ENCODE results near the gene MFGE8.

GRCh38 chr15:88888719-88889118, 24.5 kb downstream of the MFGE8 start:
- TF ChIP-seq CTCF (IDR thresholded peaks at IDR 0.05): no peak
- no peak for TF ChIP-seq POLR2AphosphoS5 (IDR thresholded peaks at IDR 0.05)
- no peak for TF ChIP-seq EP300 (IDR thresholded peaks at IDR 0.05)
- TF ChIP-seq POLR2A (IDR thresholded peaks at IDR 0.05): no peak
